ENCODE results near the gene ZNF564.
"Not testable (repeated sequence)": the region's sequence is repeated elsewhere in the genome, so short reads cannot be mapped to it uniquely, and the experiment has no call there.

Gene ZNF564

DNA sequence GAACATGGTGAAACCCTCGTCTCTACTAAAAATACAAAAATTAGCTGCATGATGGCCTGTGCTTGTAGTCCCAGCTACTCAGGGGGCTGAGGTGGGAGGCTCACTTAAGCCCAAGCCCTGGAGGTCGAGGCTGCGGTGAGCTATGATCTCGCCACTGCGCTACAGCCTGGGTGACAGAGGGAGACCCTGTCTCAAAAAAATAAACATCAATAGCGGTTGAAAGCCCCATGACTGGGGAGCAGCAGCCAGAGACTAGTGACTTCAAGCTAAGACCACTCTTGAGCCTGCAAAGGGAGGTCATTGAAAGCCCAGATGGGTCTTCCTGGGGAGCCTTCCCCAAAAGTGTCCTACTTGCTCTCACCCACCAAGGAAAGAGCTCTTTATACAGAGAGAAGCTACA, 54.8 kb downstream of the ZNF564 start:
- H3K9me3 ChIP-seq (ENCODE audit: severe bottlenecking), result peaks cover 6% of the 10 kb centered on the region
- H3K4me3 ChIP-seq (ENCODE audit: low read depth, low read length), result no peak overlapping the region
- H3K36me3 ChIP-seq, result no peaks in the 10 kb centered on the region
- no peaks in the 10 kb centered on the region for H3K27me3 ChIP-seq (ENCODE audit: insufficient read depth, low read depth, severe bottlenecking)
- H3K27ac ChIP-seq, result no peak overlapping the region
- no peak for DNase-seq
- TF ChIP-seq, protein P1, sequence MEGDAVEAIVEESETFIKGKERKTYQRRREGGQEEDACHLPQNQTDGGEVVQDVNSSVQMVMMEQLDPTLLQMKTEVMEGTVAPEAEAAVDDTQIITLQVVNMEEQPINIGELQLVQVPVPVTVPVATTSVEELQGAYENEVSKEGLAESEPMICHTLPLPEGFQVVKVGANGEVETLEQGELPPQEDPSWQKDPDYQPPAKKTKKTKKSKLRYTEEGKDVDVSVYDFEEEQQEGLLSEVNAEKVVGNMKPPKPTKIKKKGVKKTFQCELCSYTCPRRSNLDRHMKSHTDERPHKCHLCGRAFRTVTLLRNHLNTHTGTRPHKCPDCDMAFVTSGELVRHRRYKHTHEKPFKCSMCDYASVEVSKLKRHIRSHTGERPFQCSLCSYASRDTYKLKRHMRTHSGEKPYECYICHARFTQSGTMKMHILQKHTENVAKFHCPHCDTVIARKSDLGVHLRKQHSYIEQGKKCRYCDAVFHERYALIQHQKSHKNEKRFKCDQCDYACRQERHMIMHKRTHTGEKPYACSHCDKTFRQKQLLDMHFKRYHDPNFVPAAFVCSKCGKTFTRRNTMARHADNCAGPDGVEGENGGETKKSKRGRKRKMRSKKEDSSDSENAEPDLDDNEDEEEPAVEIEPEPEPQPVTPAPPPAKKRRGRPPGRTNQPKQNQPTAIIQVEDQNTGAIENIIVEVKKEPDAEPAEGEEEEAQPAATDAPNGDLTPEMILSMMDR (IDR thresholded peaks at IDR 0.05; ENCODE audit: low read depth, low read length), result no peak

DNA sequence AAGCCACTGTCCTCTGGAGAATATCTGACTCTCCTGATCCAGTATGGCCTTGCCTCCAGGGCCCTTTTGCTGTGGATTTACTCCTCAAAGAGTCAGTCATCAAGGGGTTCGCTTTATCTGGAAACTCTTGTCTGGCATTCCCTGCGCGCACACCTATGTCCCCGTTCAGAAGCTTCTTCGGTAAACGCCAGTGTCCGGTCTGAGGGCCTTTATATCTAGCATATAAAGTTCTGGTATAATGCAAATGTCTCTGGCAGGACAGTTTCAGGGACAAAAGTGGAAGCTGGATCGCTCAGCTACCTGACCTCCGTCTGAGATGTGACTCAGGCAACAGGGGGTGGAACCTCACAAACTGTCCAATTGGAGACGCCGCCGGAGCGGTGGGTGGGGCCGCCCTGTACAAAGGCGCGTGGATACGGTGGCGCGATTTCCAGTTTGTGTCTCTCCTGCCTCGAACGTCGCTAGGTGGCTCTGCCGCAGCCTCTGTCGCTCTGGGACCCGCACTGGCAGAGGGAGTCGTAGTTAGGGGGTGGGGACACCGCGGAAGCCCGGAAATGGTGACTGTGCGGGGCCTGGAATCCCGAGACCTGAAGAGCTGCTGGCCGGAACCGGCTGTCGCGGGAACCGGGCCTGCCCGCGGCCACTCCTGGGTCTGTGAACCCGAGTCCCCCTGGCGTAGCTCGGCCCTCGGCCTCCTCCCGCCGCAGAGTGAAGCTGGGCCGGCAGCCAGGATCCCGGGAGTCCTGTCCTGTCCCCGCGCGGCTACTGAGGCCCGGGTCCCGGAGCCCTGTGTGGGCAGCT, 56.1 kb downstream of the ZNF564 start:
- TF ChIP-seq, protein P1 (IDR thresholded peaks at IDR 0.05; ENCODE audit: low read depth, low read length), result peak; percentile 74
- H3K9me3 ChIP-seq (ENCODE audit: severe bottlenecking), result peaks cover 6% of the 10 kb centered on the region
- DNase-seq, result peak; percentile 98
- peak overlapping the region; percentile 87 for H3K4me3 ChIP-seq (ENCODE audit: low read depth, low read length)
- H3K27ac ChIP-seq, result peak overlapping the region; percentile 93
- no peaks in the 10 kb centered on the region for H3K36me3 ChIP-seq
- H3K27me3 ChIP-seq (ENCODE audit: insufficient read depth, low read depth, severe bottlenecking), result no peaks in the 10 kb centered on the region

DNA sequence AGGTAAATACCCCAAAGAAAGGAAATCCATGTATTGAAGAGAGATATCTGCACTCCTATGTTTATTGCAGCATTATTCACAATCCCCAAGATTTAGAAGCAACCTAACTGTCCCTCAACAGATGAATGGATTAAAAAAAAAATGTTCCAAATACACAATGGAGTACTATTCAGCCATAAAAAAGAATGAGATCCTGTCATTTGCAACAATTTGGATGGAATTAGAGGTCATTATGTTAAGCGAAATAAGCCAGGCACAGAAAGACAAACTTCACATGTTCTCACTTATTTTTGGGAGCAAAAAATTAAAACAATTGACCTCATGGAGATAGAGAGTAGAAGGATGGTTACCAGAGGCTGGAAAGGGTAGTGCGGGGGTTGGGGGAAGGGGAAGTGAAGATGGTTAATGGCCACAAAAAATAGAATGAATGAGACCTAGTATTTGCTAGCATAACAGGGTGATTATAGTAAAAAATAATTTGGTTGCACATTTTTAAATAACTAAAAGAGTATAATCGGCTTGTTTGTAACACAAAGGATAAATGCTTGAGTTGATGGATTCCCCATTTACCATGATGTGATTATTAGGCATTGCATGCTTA, 56.9 kb downstream of the ZNF564 start:
- no peak overlapping the region for H3K4me3 ChIP-seq (ENCODE audit: low read depth, low read length)
- peak overlapping the region; percentile 93; the same call in 1 of the 2 replicates for H3K27ac ChIP-seq
- H3K36me3 ChIP-seq, result no peaks in the 10 kb centered on the region
- H3K9me3 ChIP-seq (ENCODE audit: severe bottlenecking), result peaks cover 6% of the 10 kb centered on the region
- no peaks in the 10 kb centered on the region for H3K27me3 ChIP-seq (ENCODE audit: insufficient read depth, low read depth, severe bottlenecking)
- DNase-seq, result no peak
- TF ChIP-seq, protein P1 (IDR thresholded peaks at IDR 0.05; ENCODE audit: low read depth, low read length), result no peak

DNA sequence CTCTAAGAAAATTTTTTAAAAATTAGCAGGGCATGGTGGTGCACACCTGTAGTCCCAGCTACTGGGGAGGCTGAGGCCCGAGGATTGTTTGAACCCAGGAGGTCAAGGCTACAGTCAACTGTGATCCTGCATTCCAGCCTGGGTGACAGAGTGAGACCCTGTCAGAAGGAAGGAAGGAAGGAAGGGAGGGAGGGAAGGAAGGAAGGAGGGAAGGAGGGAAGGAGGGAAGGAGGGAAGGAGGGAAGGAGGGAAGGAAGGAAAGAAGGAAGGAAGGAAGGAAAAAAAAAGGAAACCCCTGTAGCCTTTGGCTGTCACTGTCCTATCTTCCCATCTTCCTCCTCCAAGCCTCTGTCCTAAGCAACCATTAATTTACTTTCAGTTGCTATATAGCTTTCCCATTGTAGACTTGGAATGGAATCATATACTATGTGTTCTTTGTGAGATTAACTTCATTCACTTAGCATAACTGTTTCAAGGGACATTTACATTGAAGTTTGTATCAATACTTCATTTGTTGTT, 65.0 kb downstream of the ZNF564 start:
- not testable (repeated sequence) for DNase-seq; H3K4me3 ChIP-seq (ENCODE audit: low read depth, low read length); H3K27ac ChIP-seq; H3K36me3 ChIP-seq; H3K27me3 ChIP-seq (ENCODE audit: insufficient read depth, low read depth, severe bottlenecking); H3K9me3 ChIP-seq (ENCODE audit: severe bottlenecking)

DNA sequence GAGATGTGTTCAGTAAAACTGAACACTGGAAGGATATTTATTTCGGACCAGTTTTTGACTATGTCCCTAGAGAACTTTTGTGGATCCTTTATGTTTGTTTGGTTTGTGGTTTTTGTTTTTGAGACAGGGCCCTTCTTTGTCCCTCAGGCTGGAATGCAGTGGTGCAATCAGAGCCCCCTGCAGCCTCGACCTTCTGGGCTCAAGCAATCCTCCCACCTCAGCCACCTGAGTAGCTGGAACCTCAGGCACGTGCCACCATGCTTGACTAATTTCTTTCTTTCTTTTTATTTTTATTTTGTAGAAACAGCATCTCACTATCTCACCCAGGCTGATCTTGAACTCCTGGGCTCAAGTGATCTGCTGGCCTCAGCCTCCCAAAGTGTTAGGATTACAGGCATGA, 65.7 kb downstream of the ZNF564 start:
- TF ChIP-seq, protein P1 (IDR thresholded peaks at IDR 0.05; ENCODE audit: low read depth, low read length), result no peak
- no peak for DNase-seq
- H3K9me3 ChIP-seq (ENCODE audit: severe bottlenecking), result no peaks in the 10 kb centered on the region
- H3K27me3 ChIP-seq (ENCODE audit: insufficient read depth, low read depth, severe bottlenecking), result no peaks in the 10 kb centered on the region
- H3K27ac ChIP-seq, result no peak overlapping the region
- H3K4me3 ChIP-seq (ENCODE audit: low read depth, low read length), result no peak overlapping the region
- peaks cover 5% of the 10 kb centered on the region for H3K36me3 ChIP-seq

DNA sequence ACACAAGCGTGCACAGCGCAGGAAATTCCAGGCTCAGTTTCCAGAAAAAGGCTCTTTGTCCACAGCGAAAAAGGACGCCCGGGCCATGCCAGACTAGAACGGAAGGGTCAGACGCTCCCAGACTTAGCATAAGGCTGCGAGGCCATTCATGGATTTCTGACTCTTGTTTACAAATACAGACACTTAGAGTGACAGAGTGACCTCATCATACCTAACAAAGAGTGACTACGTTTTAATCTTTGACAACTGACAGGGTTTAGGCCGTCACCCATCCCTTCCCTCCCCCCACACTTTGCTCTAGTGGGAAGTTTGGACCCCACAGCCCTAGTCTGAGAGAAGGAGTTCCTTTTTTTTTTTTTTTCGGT, 66.2 kb downstream of the ZNF564 start:
- no peak for DNase-seq
- TF ChIP-seq, protein P1 (IDR thresholded peaks at IDR 0.05; ENCODE audit: low read depth, low read length), result no peak
- Histone ChIP-seq H3K27me3 (ENCODE audit: insufficient read depth, low read depth, severe bottlenecking) (no peaks in the 10 kb centered on the region), H3K27ac (peak overlapping the region; percentile 84), H3K9me3 (ENCODE audit: severe bottlenecking) (no peaks in the 10 kb centered on the region), H3K36me3 (peaks cover 5% of the 10 kb centered on the region), H3K4me3 (ENCODE audit: low read depth, low read length) (peak overlapping the region; percentile 97)

Data from WERI-Rb-1 (cell line).